ENCODE data around the gene CROCC.
"Not testable (repeated sequence)": the region's sequence is repeated elsewhere in the genome, so short reads cannot be mapped to it uniquely, and the experiment has no call there.

CROCC gene

DNA sequence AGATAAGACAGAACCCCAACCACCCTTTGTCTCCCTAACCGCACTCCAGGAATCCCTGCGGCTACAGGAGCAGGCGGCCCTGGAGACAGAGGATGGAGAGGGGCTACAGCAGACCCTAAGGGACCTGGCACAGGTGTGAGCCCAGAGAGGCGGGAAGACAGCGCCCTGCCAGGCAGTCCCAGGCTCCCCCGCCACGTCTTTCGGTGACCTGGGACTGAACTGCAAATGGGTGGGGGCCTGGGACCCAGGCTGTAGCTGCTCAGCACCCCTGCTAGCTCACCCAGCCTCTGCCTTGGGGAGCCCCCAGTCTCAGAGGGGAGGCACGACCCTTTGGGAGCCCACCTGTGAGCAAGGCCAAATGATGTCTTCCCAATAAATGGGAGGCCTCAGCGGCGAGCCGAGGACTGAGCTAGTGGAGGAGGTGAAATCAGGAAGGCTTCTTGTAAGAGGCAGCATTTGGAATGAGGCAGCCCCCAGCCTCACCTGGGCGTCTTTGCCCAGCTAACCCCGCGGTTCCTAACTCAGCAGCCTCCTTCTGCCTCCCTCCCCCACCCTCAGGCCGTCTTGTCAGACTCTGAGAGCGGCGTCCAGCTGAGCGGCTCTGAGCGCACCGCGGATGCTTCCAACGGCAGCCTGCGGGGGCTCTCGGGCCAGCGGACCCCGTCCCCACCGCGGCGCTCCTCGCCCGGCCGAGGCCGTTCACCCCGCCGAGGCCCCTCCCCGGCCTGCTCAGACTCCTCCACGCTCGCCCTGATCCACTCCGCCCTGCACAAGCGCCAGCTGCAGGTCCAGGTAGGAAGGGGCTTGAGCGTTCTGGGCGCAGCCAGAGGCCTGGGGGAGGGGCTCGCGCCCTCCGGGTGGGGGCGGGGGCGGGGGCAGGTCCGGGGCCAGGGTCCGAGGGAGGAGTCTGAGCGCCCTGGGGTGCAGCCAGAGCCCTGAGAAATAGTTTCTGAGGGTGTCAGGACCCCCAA, 16.9 kb downstream of the CROCC start:
- TF ChIP-seq CTCF (IDR thresholded peaks at IDR 0.05) = no peak
- no peaks in the 10 kb centered on the region for H3K36me3 ChIP-seq (ENCODE audit: control insufficient read depth, insufficient read depth, low read length)
- no peaks in the 10 kb centered on the region for H3K79me2 ChIP-seq
- H2AFZ ChIP-seq = no peak overlapping the region
- H3K4me1 ChIP-seq = no peaks in the 10 kb centered on the region
- H3K9ac ChIP-seq = no peak overlapping the region
- H3K9me3 ChIP-seq (ENCODE audit: control insufficient read depth, low read length) = no peaks in the 10 kb centered on the region
- H3K27me3 ChIP-seq (ENCODE audit: control insufficient read depth, insufficient read depth, low read length) = no peaks in the 10 kb centered on the region
- H3K4me3 ChIP-seq (ENCODE audit: low read depth, low read length) = no peak overlapping the region
- no peak overlapping the region for H3K4me2 ChIP-seq (ENCODE audit: low read length)
- no peak overlapping the region for H3K27ac ChIP-seq

GRCh38 chr1:16939386-16940180, 17.9 kb downstream of the CROCC start:
- not testable (repeated sequence) for H3K79me2 ChIP-seq; H2AFZ ChIP-seq; H3K36me3 ChIP-seq (ENCODE audit: control insufficient read depth, insufficient read depth, low read length); H3K27me3 ChIP-seq (ENCODE audit: control insufficient read depth, insufficient read depth, low read length); H3K4me3 ChIP-seq (ENCODE audit: low read depth, low read length); H3K27ac ChIP-seq; H3K4me1 ChIP-seq; H3K9me3 ChIP-seq (ENCODE audit: control insufficient read depth, low read length); H3K4me2 ChIP-seq (ENCODE audit: low read length); H3K9ac ChIP-seq

DNA sequence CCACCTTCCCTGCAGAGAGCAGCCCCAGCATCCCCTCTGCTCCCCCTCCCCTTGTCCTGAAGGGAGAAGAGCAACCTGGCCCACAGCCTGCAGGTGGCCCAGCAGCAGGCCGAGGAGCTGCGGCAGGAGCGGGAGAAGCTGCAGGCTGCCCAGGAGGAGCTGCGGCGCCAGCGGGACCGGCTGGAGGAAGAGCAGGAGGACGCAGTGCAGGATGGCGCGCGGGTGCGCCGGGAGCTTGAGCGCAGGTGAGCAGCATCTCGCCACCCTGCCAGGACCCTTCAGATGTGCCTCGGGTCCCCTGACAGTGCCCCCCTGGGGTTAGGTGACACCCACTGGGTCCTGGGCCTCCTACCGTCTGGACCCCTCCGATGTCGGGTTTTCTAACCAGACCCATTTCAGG, 22.3 kb downstream of the CROCC start:
- no peak for TF ChIP-seq CTCF (IDR thresholded peaks at IDR 0.05)
- H3K4me3 ChIP-seq (ENCODE audit: low read depth, low read length) = no peak overlapping the region
- no peak overlapping the region for H3K9ac ChIP-seq
- no peak overlapping the region for H2AFZ ChIP-seq
- no peak overlapping the region for H3K4me2 ChIP-seq (ENCODE audit: low read length)
- H3K27me3 ChIP-seq (ENCODE audit: control insufficient read depth, insufficient read depth, low read length) = no peaks in the 10 kb centered on the region
- no peaks in the 10 kb centered on the region for H3K79me2 ChIP-seq
- no peaks in the 10 kb centered on the region for H3K4me1 ChIP-seq
- no peak overlapping the region for H3K27ac ChIP-seq
- H3K9me3 ChIP-seq (ENCODE audit: control insufficient read depth, low read length) = no peaks in the 10 kb centered on the region
- no peaks in the 10 kb centered on the region for H3K36me3 ChIP-seq (ENCODE audit: control insufficient read depth, insufficient read depth, low read length)

DNA sequence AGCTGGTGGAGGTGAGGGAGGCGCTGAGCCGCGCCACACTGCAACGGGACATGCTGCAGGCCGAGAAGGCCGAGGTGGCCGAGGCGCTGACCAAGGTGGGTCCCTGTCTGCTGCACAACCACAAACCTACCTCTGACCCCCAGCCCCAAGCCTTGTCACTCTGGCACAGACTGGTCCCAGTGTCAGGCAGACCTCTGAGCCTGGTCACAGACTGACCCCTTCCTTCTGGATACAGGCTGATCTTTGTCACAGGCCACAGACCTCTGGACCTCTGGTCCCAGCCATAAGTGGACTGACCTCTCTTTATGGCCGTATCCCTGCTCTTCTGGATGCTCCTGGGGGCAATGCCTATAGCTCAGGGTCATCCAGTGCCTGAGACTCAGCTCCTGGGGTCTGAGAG, 23.8 kb downstream of the CROCC start:
- not testable (repeated sequence) for H2AFZ ChIP-seq; H3K9me3 ChIP-seq (ENCODE audit: control insufficient read depth, low read length); H3K4me3 ChIP-seq (ENCODE audit: low read depth, low read length); H3K27ac ChIP-seq; H3K9ac ChIP-seq; H3K4me2 ChIP-seq (ENCODE audit: low read length); H3K36me3 ChIP-seq (ENCODE audit: control insufficient read depth, insufficient read depth, low read length); H3K4me1 ChIP-seq; H3K79me2 ChIP-seq; H3K27me3 ChIP-seq (ENCODE audit: control insufficient read depth, insufficient read depth, low read length)

GRCh38 chr1:16946185-16946584, 24.5 kb downstream of the CROCC start:
- H3K36me3 ChIP-seq (ENCODE audit: control insufficient read depth, insufficient read depth, low read length); H3K27ac ChIP-seq; H3K4me2 ChIP-seq (ENCODE audit: low read length); H3K4me3 ChIP-seq (ENCODE audit: low read depth, low read length); H3K9me3 ChIP-seq (ENCODE audit: control insufficient read depth, low read length); H3K9ac ChIP-seq; H3K79me2 ChIP-seq; H3K4me1 ChIP-seq; H3K27me3 ChIP-seq (ENCODE audit: control insufficient read depth, insufficient read depth, low read length); H2AFZ ChIP-seq: not testable (repeated sequence)

DNA sequence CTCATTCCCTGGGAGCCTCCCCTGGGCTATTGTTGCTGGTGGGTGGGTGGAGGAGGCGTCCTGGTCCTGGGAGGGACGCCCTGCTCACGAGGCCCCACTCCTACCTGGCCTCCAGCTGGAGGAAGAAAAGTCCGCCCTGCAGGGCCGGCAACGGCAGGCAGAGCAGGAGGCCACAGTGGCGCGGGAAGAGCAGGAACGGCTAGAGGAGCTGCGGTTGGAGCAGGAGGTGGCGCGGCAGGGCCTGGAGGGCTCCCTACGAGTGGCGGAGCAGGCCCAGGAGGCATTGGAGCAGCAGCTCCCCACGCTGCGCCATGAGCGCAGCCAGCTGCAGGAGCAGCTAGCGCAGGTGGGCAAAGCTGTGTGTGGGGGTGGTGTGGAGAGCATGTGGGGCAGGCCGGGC, 24.9 kb downstream of the CROCC start:
- no peaks in the 10 kb centered on the region for H3K4me1 ChIP-seq
- H3K27ac ChIP-seq = no peak overlapping the region
- no peaks in the 10 kb centered on the region for H3K79me2 ChIP-seq
- H3K4me3 ChIP-seq (ENCODE audit: low read depth, low read length) = no peak overlapping the region
- no peak overlapping the region for H3K9ac ChIP-seq
- TF ChIP-seq CTCF (IDR thresholded peaks at IDR 0.05) = no peak
- no peak overlapping the region for H2AFZ ChIP-seq
- H3K9me3 ChIP-seq (ENCODE audit: control insufficient read depth, low read length) = no peaks in the 10 kb centered on the region
- no peaks in the 10 kb centered on the region for H3K27me3 ChIP-seq (ENCODE audit: control insufficient read depth, insufficient read depth, low read length)
- H3K36me3 ChIP-seq (ENCODE audit: control insufficient read depth, insufficient read depth, low read length) = no peaks in the 10 kb centered on the region
- no peak overlapping the region for H3K4me2 ChIP-seq (ENCODE audit: low read length)

- H3K79me2 ChIP-seq; H3K27ac ChIP-seq; H3K9ac ChIP-seq; H3K27me3 ChIP-seq (ENCODE audit: control insufficient read depth, insufficient read depth, low read length); H3K9me3 ChIP-seq (ENCODE audit: control insufficient read depth, low read length); H3K4me3 ChIP-seq (ENCODE audit: low read depth, low read length); H2AFZ ChIP-seq; H3K36me3 ChIP-seq (ENCODE audit: control insufficient read depth, insufficient read depth, low read length); H3K4me1 ChIP-seq; H3K4me2 ChIP-seq (ENCODE audit: low read length): not testable (repeated sequence)
These were observed 26.7 kb downstream of the CROCC start for GRCh38 chr1:16948282-16948891.

DNA sequence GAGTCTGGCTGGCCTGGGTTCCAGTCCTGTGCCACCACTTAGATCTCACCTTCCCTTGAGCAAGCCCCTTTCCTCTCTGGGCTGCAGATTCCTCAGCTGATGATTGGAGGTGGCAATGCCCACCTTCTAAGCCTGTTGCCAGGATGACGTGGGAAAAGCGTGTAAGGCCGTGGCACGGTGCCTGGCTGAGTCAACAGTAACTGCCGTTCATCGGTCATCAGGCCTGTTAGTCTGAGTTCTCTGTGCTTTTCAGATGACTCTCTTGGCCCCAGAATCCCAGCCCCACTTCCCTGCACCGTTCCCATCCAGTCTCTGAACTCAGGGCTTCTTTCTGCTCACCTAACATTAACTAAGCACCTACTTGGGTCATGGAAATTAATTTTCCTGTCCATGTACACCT, 27.3 kb downstream of the CROCC start:
- H3K4me2 ChIP-seq (ENCODE audit: low read length); H3K79me2 ChIP-seq; H3K4me3 ChIP-seq (ENCODE audit: low read depth, low read length); H3K27ac ChIP-seq; H3K9me3 ChIP-seq (ENCODE audit: control insufficient read depth, low read length); H3K4me1 ChIP-seq; H3K9ac ChIP-seq; H3K27me3 ChIP-seq (ENCODE audit: control insufficient read depth, insufficient read depth, low read length); H2AFZ ChIP-seq; H3K36me3 ChIP-seq (ENCODE audit: control insufficient read depth, insufficient read depth, low read length): not testable (repeated sequence)

Measured in parathyroid adenoma (tissue), 2 donors.